H9 (cell line): ENCODE results near the gene SMIM23. TPM values are rescaled to one million over a fixed set of nuclear protein-coding genes. Genes with fewer than 3 reads are reported as not detected.

ENCODE experiments used
- DNase-seq: peaks from one replicate; pipeline ENCODE4 v3.0.0-alpha.2; 2017
- H2AFZ ChIP-seq: one replicate; pipeline ENCODE4 v1.6.1; 2013; ENCODE audit warnings: mild to moderate bottlenecking, low read length, control low read depth, moderate library complexity
- H2AK5ac ChIP-seq: 2 replicates; pipeline ENCODE4 v1.6.1; 2013; ENCODE audit warnings: low read length, control low read depth, mixed read lengths; ENCODE audit not compliant: insufficient read length
- H2BK120ac ChIP-seq: one replicate; pipeline ENCODE4 v1.6.1; 2013; ENCODE audit warnings: low read depth, mild to moderate bottlenecking, low read length, control low read depth, inconsistent platforms; ENCODE audit not compliant: poor library complexity, severe bottlenecking
- H2BK12ac ChIP-seq: 2 replicates; pipeline ENCODE4 v1.6.1; 2013; ENCODE audit warnings: low read length, control low read depth, mixed read lengths, low read depth; ENCODE audit not compliant: insufficient read length
- H2BK15ac ChIP-seq: 2 replicates; pipeline ENCODE4 v1.6.1; 2013; ENCODE audit warnings: low read depth, low read length, control low read depth
- H2BK20ac ChIP-seq: one replicate; pipeline ENCODE4 v1.6.1; 2013; ENCODE audit warnings: low read depth, mild to moderate bottlenecking, low read length, control low read depth, inconsistent platforms; ENCODE audit not compliant: poor library complexity, severe bottlenecking
- H2BK5ac ChIP-seq: 2 replicates; pipeline ENCODE4 v1.6.1; 2013; ENCODE audit warnings: low read length, control low read depth, mixed read lengths; ENCODE audit not compliant: insufficient read length
- H3K14ac ChIP-seq: 2 replicates; pipeline ENCODE4 v1.6.1; 2013; ENCODE audit warnings: low read length, control low read depth; ENCODE audit not compliant: insufficient read depth
- H3K18ac ChIP-seq: 2 replicates; pipeline ENCODE4 v1.6.1; 2013; ENCODE audit warnings: low read depth, mild to moderate bottlenecking, mixed read lengths, low read length, control low read depth; ENCODE audit not compliant: insufficient read length
- H3K23ac ChIP-seq: 2 replicates; pipeline ENCODE4 v1.6.1; 2013; ENCODE audit warnings: low read length, control low read depth, mixed read lengths, low read depth; ENCODE audit not compliant: insufficient read length
- H3K23me2 ChIP-seq: 2 replicates; pipeline ENCODE4 v1.6.1; 2013; ENCODE audit warnings: low read depth, mild to moderate bottlenecking, mixed read lengths, low read length, control low read depth; ENCODE audit not compliant: insufficient read length, poor library complexity, severe bottlenecking
- H3K27ac ChIP-seq: 2 replicates; pipeline ENCODE4 v1.5.1; 2013; ENCODE audit warnings: low read length, control low read depth, mixed read lengths, low read depth; ENCODE audit not compliant: insufficient read length
- H3K27me3 ChIP-seq: 2 replicates; pipeline ENCODE4 v1.6.1; 2013; ENCODE audit warnings: low read length, control low read depth, inconsistent platforms; ENCODE audit not compliant: insufficient read depth
- H3K4ac ChIP-seq: 2 replicates; pipeline ENCODE4 v1.6.1; 2013; ENCODE audit warnings: low read depth, mild to moderate bottlenecking, control low read depth, inconsistent platforms, low read length, moderate library complexity
- H3K4me1 ChIP-seq: 2 replicates; pipeline ENCODE4 v1.6.1; 2013; ENCODE audit warnings: low read length, control low read depth, inconsistent platforms; ENCODE audit not compliant: insufficient read depth
- H3K4me2 ChIP-seq: 2 replicates; pipeline ENCODE4 v1.6.1; 2013; ENCODE audit warnings: low read length, control low read depth, mixed read lengths; ENCODE audit not compliant: insufficient read length, insufficient read depth
- H3K56ac ChIP-seq: 2 replicates; pipeline ENCODE4 v1.6.1; 2013; ENCODE audit warnings: low read depth, mild to moderate bottlenecking, mixed read lengths, low read length, control low read depth; ENCODE audit not compliant: insufficient read length
- H3K79me1 ChIP-seq: 2 replicates; pipeline ENCODE4 v1.6.1; 2013; ENCODE audit warnings: low read depth, mild to moderate bottlenecking, moderate library complexity, low read length, control low read depth, inconsistent platforms; ENCODE audit not compliant: insufficient read depth, poor library complexity, severe bottlenecking
- H3K79me2 ChIP-seq: 2 replicates; pipeline ENCODE4 v1.6.1; 2013; ENCODE audit warnings: low read length, control low read depth, inconsistent platforms; ENCODE audit not compliant: insufficient read depth
- H3K9ac ChIP-seq: 2 replicates; pipeline ENCODE4 v1.6.1; 2013; ENCODE audit warnings: low read length, control low read depth, mixed read lengths; ENCODE audit not compliant: insufficient read length; ENCODE audit errors: extremely low read depth
- H3K9me3 ChIP-seq: one replicate; pipeline ENCODE4 v1.6.1; 2013; ENCODE audit warnings: low read depth, low read length, inconsistent platforms; ENCODE audit not compliant: control insufficient read depth
- H3T11ph ChIP-seq: one replicate; pipeline ENCODE4 v1.6.1; 2013; ENCODE audit warnings: mild to moderate bottlenecking, low read length, control low read depth, inconsistent platforms
- H4K20me1 ChIP-seq: one replicate; pipeline ENCODE4 v1.6.1; 2013; ENCODE audit not compliant: control insufficient read depth, insufficient read length, insufficient read depth
- H4K5ac ChIP-seq: 2 replicates; pipeline ENCODE4 v1.6.1; 2013; ENCODE audit warnings: low read depth, mild to moderate bottlenecking, mixed read lengths, low read length, control low read depth; ENCODE audit not compliant: insufficient read length
- H4K8ac ChIP-seq: replicated peaks from 2 replicates; pipeline ENCODE4 v1.6.1; 2013; ENCODE audit warnings: low read length, control low read depth, mixed read lengths, low read depth; ENCODE audit not compliant: insufficient read length
- H4K91ac ChIP-seq: 2 replicates; pipeline ENCODE4 v1.6.1; 2013; ENCODE audit warnings: low read depth, mild to moderate bottlenecking, moderate library complexity, mixed read lengths, low read length, control low read depth; ENCODE audit not compliant: insufficient read length
- H3K27ac Mint-ChIP-seq, 3 experiments: 2 replicates in 2 of 3; 3 replicates in 1 of 3; pipeline ENCODE4 v1.8.0; 2020 to 2021; ENCODE audit warnings: mixed read lengths in 3 of 3, mild to moderate bottlenecking in 1 of 3, moderate library complexity in 1 of 3
- H3K27me3 Mint-ChIP-seq: 2 replicates; pipeline ENCODE4 v1.8.0; 2021; ENCODE audit warnings: low read depth, mild to moderate bottlenecking, moderate library complexity, mixed read lengths
- H3K36me3 Mint-ChIP-seq, 3 experiments: 2 replicates in 2 of 3; 3 replicates in 1 of 3; pipeline ENCODE4 v1.8.0; 2020 to 2021; ENCODE audit warnings: low read depth in 3 of 3, mixed read lengths in 3 of 3; ENCODE audit not compliant: insufficient read depth in 1 of 3
- H3K4me1 Mint-ChIP-seq, 2 experiments: 2 replicates each; pipeline ENCODE4 v1.8.0; 2020; ENCODE audit warnings: mixed read lengths in 2 of 2
- H3K4me3 Mint-ChIP-seq, 2 experiments: 2 replicates in 1 of 2; 3 replicates in 1 of 2; pipeline ENCODE4 v1.8.0; 2020 to 2021; ENCODE audit warnings: mild to moderate bottlenecking in 2 of 2, mixed read lengths in 2 of 2, moderate library complexity in 1 of 2
- H3K9me3 Mint-ChIP-seq, 2 experiments: 2 replicates in 1 of 2; 3 replicates in 1 of 2; pipeline ENCODE4 v1.8.0; 2020; ENCODE audit warnings: mild to moderate bottlenecking in 2 of 2, mixed read lengths in 2 of 2, moderate library complexity in 1 of 2
- CTCF ChIP-seq: fragments of 200-600 bp; sonication (generic); conservative IDR thresholded peaks from 3 replicates; pipeline ENCODE4 v1.8.0; 2021; ENCODE audit warnings: antibody characterized with exemption, mild to moderate bottlenecking
- WGBS: extraction: QIAGEN DNeasy Blood & Tissue Kit; methylation state at CpG from one replicate; pipeline ENCODE4 v1.1.7; 2013; ENCODE audit warnings: missing lambda C conversion rate, low lambda C conversion rate, mixed read lengths; ENCODE audit not compliant: insufficient read length; ENCODE audit errors: extremely low coverage; 5-methylcytosine and 5-hydroxymethylcytosine counted together
- total RNA-seq: library from RNA; stranded (reverse); gene quantifications from 2 replicates; pipeline ENCODE4 v1.2.1, GENCODE V29; 2021

Gene SMIM23
- total RNA-seq, 1 experiment from 2014 or later: not detected

GRCh38 chr5:171757853-171758535 lies 27.6 kb upstream of the SMIM23 start:
- H3K14ac ChIP-seq: no peak overlapping the region
- no peak overlapping the region for H2BK120ac ChIP-seq
- TF ChIP-seq CTCF: no peak
- no peak overlapping the region for H4K8ac ChIP-seq
- H2BK12ac ChIP-seq: no peak overlapping the region
- no peak overlapping the region for H3K4ac ChIP-seq
- no peak overlapping the region for H3K18ac ChIP-seq
- H3K27ac Mint-ChIP-seq: no peak overlapping the region
- H2BK5ac ChIP-seq: no peak overlapping the region
- H2BK15ac ChIP-seq: no peak overlapping the region
- no peak overlapping the region for H3T11ph ChIP-seq
- H3K79me2 ChIP-seq: no peaks in the 10 kb centered on the region
- no peaks in the 10 kb centered on the region for H4K20me1 ChIP-seq
- H3K27me3 ChIP-seq: no peaks in the 10 kb centered on the region
- no peak overlapping the region for H2BK20ac ChIP-seq
- H3K79me1 ChIP-seq: no peaks in the 10 kb centered on the region
- H3K27me3 Mint-ChIP-seq: peaks cover 3% of the 10 kb centered on the region
- DNase-seq: no peak
- no peaks in the 10 kb centered on the region for H3K4me1 ChIP-seq
- no peak overlapping the region for H2AK5ac ChIP-seq
- H3K4me3 Mint-ChIP-seq: no peak overlapping the region
- H3K4me2 ChIP-seq: no peak overlapping the region
- H4K5ac ChIP-seq: no peak overlapping the region
- H3K9me3 ChIP-seq: no peaks in the 10 kb centered on the region
- H4K91ac ChIP-seq: no peak overlapping the region
- H3K4me1 Mint-ChIP-seq: no peaks in the 10 kb centered on the region
- no peak overlapping the region for H2AFZ ChIP-seq
- H3K9me3 Mint-ChIP-seq: no peaks in the 10 kb centered on the region
- no peak overlapping the region for H3K9ac ChIP-seq
- H3K23me2 ChIP-seq: no peaks in the 10 kb centered on the region
- H3K56ac ChIP-seq: no peak overlapping the region
- H3K36me3 Mint-ChIP-seq: no peaks in the 10 kb centered on the region
- H3K23ac ChIP-seq: no peak overlapping the region
- no CpG with 5 or more reads among the region's 4 CpGs for WGBS
- H3K27ac ChIP-seq: no peak overlapping the region
